ENCODE data around the gene CAMK2G.
"Not testable (repeated sequence)": the region's sequence is repeated elsewhere in the genome, so short reads cannot be mapped to it uniquely, and the experiment has no call there.

GRCh38 chr10:73829090-73829489 lies 45.3 kb downstream of the CAMK2G start:
- TF ChIP-seq CTCF, POLR2A (IDR thresholded peaks at IDR 0.05): not testable (repeated sequence)
